ENCODE measurements around the gene UPK3A. TPM values are rescaled to one million over a fixed set of nuclear protein-coding genes. Genes with fewer than 3 reads are reported as not detected.
"Not testable (repeated sequence)": the region's sequence is repeated elsewhere in the genome, so short reads cannot be mapped to it uniquely, and the experiment has no call there.

Gene UPK3A
- total RNA-seq, 2 donors from 2014 or later: 0.37 TPM; not detected in 1

GRCh38 chr22:45263463-45264269, 21.1 kb upstream of the UPK3A start:
- Mint-ChIP-seq H3K27me3 (peaks cover 38% of the 10 kb centered on the region), H3K4me1 (peaks cover 4% of the 10 kb centered on the region), H3K27ac (no peak overlapping the region), H3K4me3 (no peak overlapping the region), H3K36me3 (ENCODE audit: low read depth) (peaks cover 2% of the 10 kb centered on the region)
- H3K9me3 ChIP-seq (ENCODE audit: control insufficient read depth, low read length, poor library complexity, severe bottlenecking): no peaks in the 10 kb centered on the region
- no peak for DNase-seq
- peak; percentile 73 for ATAC-seq

- peaks cover 42% of the 10 kb centered on the region for H3K27me3 Mint-ChIP-seq
- peaks cover 14% of the 10 kb centered on the region for H3K4me1 Mint-ChIP-seq
Observed at GRCh38 chr22:45265535-45265934, 19.2 kb upstream of the UPK3A start.

GRCh38 chr22:45268167-45268957, 16.4 kb upstream of the UPK3A start:
- Mint-ChIP-seq H3K4me3 (peak overlapping the region; percentile 85), H3K27me3 (peaks cover 25% of the 10 kb centered on the region), H3K36me3 (ENCODE audit: low read depth) (peaks cover 2% of the 10 kb centered on the region), H3K4me1 (peaks cover 14% of the 10 kb centered on the region), H3K27ac (no peak overlapping the region)
- peak; percentile 14 to 42 (median 31) for DNase-seq
- ATAC-seq: peak; percentile 26
- H3K9me3 ChIP-seq (ENCODE audit: control insufficient read depth, low read length, poor library complexity, severe bottlenecking): no peaks in the 10 kb centered on the region

More at GRCh38 chr22:45265535-45265934, 19.2 kb upstream of the UPK3A start:
- no peak for DNase-seq
- no peak overlapping the region for H3K27ac Mint-ChIP-seq
- no peaks in the 10 kb centered on the region for H3K9me3 ChIP-seq (ENCODE audit: control insufficient read depth, low read length, poor library complexity, severe bottlenecking)
- peaks cover 2% of the 10 kb centered on the region for H3K36me3 Mint-ChIP-seq (ENCODE audit: low read depth)
- no peak for ATAC-seq
- no peak overlapping the region for H3K4me3 Mint-ChIP-seq

- H3K9me3 ChIP-seq (ENCODE audit: control insufficient read depth, low read length, poor library complexity, severe bottlenecking): no peaks in the 10 kb centered on the region
- Mint-ChIP-seq H3K4me1 (peaks cover 12% of the 10 kb centered on the region), H3K27ac (peak overlapping the region; percentile 74), H3K27me3 (peaks cover 24% of the 10 kb centered on the region), H3K4me3 (peak overlapping the region; percentile 86), H3K36me3 (ENCODE audit: low read depth) (no peaks in the 10 kb centered on the region)
- DNase-seq (peak; percentile 90 to 98 (median 94)), ATAC-seq (peak; percentile 99)
Observed at GRCh38 chr22:45268958-45269844, 15.5 kb upstream of the UPK3A start.

GRCh38 chr22:45270095-45271020, 14.4 kb upstream of the UPK3A start:
- peaks cover 25% of the 10 kb centered on the region for H3K27me3 Mint-ChIP-seq
- H3K9me3 ChIP-seq (ENCODE audit: control insufficient read depth, low read length, poor library complexity, severe bottlenecking): no peaks in the 10 kb centered on the region
- DNase-seq: no peak
- no peak for ATAC-seq
- peak overlapping the region; percentile 74 for H3K27ac Mint-ChIP-seq
- no peaks in the 10 kb centered on the region for H3K36me3 Mint-ChIP-seq (ENCODE audit: low read depth)
- H3K4me1 Mint-ChIP-seq: peaks cover 12% of the 10 kb centered on the region
- H3K4me3 Mint-ChIP-seq: peak overlapping the region; percentile 86

GRCh38 chr22:45271667-45272201, 13.0 kb upstream of the UPK3A start:
- no peak for DNase-seq
- no peak overlapping the region for H3K4me3 Mint-ChIP-seq
- no peaks in the 10 kb centered on the region for H3K36me3 Mint-ChIP-seq (ENCODE audit: low read depth)
- no peaks in the 10 kb centered on the region for H3K9me3 ChIP-seq (ENCODE audit: control insufficient read depth, low read length, poor library complexity, severe bottlenecking)
- peak overlapping the region; percentile 43 for H3K27ac Mint-ChIP-seq
- H3K4me1 Mint-ChIP-seq: peaks cover 12% of the 10 kb centered on the region
- ATAC-seq: no peak
- peaks cover 21% of the 10 kb centered on the region for H3K27me3 Mint-ChIP-seq

- Mint-ChIP-seq H3K27ac (no peak overlapping the region), H3K36me3 (ENCODE audit: low read depth) (no peaks in the 10 kb centered on the region), H3K4me3 (no peak overlapping the region), H3K27me3 (peaks cover 21% of the 10 kb centered on the region), H3K4me1 (peaks cover 12% of the 10 kb centered on the region)
- H3K9me3 ChIP-seq (ENCODE audit: control insufficient read depth, low read length, poor library complexity, severe bottlenecking): no peaks in the 10 kb centered on the region
- DNase-seq: no peak
- ATAC-seq: no peak
Observed at GRCh38 chr22:45272498-45272897, 12.3 kb upstream of the UPK3A start.

GRCh38 chr22:45273452-45274075, 11.2 kb upstream of the UPK3A start:
- ATAC-seq (no peak), DNase-seq (no peak)
- H3K27ac Mint-ChIP-seq: no peak overlapping the region
- H3K27me3 Mint-ChIP-seq: peaks cover 21% of the 10 kb centered on the region
- H3K36me3 Mint-ChIP-seq (ENCODE audit: low read depth): no peaks in the 10 kb centered on the region
- no peak overlapping the region for H3K4me3 Mint-ChIP-seq
- peaks cover 13% of the 10 kb centered on the region for H3K4me1 Mint-ChIP-seq
- no peaks in the 10 kb centered on the region for H3K9me3 ChIP-seq (ENCODE audit: control insufficient read depth, low read length, poor library complexity, severe bottlenecking)

GRCh38 chr22:45276507-45277105, 8.1 kb upstream of the UPK3A start:
- peaks cover 2% of the 10 kb centered on the region for H3K4me1 Mint-ChIP-seq
- ATAC-seq: no peak

GRCh38 chr22:45277720-45278119, 7.0 kb upstream of the UPK3A start:
- peaks cover 17% of the 10 kb centered on the region for H3K27me3 Mint-ChIP-seq
- not testable (repeated sequence) for H3K4me3 Mint-ChIP-seq; ATAC-seq; DNase-seq; H3K36me3 Mint-ChIP-seq (ENCODE audit: low read depth); H3K4me1 Mint-ChIP-seq; H3K27ac Mint-ChIP-seq; H3K9me3 ChIP-seq (ENCODE audit: control insufficient read depth, low read length, poor library complexity, severe bottlenecking)

More at GRCh38 chr22:45276507-45277105, 8.1 kb upstream of the UPK3A start:
- Mint-ChIP-seq H3K27me3 (peaks cover 22% of the 10 kb centered on the region), H3K36me3 (ENCODE audit: low read depth) (no peaks in the 10 kb centered on the region), H3K27ac (no peak overlapping the region), H3K4me3 (no peak overlapping the region)
- DNase-seq: no peak
- no peaks in the 10 kb centered on the region for H3K9me3 ChIP-seq (ENCODE audit: control insufficient read depth, low read length, poor library complexity, severe bottlenecking)

- DNase-seq (no peak), ATAC-seq (no peak)
- Mint-ChIP-seq H3K4me1 (peaks cover 2% of the 10 kb centered on the region), H3K4me3 (no peak overlapping the region), H3K27ac (no peak overlapping the region), H3K27me3 (peaks cover 17% of the 10 kb centered on the region), H3K36me3 (ENCODE audit: low read depth) (no peaks in the 10 kb centered on the region)
- no peaks in the 10 kb centered on the region for H3K9me3 ChIP-seq (ENCODE audit: control insufficient read depth, low read length, poor library complexity, severe bottlenecking)
Observed at GRCh38 chr22:45278125-45278524, 6.6 kb upstream of the UPK3A start.

Measured in T-helper 17 cell (primary cell).